Islet of Langerhans (tissue), 1 donor: Measurements from ENCODE around the gene ZNF440.
"Not testable (repeated sequence)": the region's sequence is repeated elsewhere in the genome, so short reads cannot be mapped to it uniquely, and the experiment has no call there.

ENCODE experiments used
- FAIRE-seq: peaks from one replicate; lab custom pipeline; 2011; peaks lifted over from hg19 to GRCh38; lab: Jason Lieb, UNC

The ZNF440 gene

DNA sequence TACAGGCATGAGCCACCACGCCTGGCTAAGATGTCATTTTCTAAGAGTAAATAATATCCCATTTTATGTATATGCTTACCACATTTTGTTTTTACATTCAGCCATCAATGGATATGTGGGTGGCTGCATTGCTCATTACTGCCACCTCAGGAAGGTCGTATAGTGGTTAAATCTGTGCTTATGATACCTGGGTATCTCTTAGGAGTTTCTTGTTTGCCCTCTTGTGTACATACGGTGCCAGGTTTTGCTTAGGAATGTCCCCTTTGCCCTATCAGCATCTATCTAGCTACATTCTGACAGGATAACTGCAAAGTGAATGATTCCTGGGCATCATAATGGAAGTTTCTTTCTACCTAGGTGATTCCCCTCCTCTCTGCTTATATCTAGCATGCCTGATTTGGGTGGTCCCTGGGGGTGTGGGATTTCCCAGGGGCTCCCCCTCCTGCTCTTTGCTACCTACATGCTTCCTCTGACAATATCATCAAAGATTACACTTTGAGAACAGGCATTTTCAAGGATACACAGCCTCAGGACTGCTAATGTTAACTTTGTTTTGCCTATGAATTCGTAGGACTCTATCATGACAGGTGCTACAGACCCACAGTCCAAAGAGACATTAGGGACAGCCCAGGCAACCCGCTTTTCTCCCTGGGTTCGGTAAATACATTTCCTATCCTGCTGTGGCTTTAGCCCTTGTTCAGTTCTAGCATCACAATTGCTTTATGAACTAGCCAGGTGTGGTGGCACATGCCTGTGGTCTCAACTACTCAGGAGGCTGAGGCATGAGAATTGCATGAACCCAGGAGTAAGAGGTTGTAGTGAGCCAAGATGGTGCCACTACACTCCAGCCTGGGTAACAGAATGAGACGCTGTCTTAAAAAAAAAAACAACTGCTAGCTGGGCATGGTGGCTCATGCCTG, 15.1 kb downstream of the ZNF440 start:
- not testable (repeated sequence) for FAIRE-seq

- no peak for FAIRE-seq
These were observed 18.3 kb downstream of the ZNF440 start for GRCh38 chr19:11832253-11832912.

DNA sequence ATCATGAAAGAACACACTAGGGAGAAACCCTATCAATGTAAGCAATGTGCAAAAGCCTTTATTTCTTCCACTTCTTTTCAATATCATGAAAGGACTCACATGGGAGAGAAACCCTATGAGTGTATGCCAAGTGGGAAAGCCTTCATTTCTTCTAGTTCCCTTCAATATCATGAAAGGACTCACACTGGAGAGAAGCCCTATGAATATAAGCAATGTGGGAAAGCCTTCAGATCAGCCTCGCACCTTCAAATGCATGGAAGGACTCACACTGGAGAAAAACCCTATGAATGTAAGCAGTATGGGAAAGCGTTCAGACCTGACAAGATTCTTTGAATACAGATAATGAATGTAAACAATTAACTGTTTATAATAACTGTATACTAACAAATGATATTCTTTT, 19.5 kb downstream of the ZNF440 start:
- no peak for FAIRE-seq

DNA sequence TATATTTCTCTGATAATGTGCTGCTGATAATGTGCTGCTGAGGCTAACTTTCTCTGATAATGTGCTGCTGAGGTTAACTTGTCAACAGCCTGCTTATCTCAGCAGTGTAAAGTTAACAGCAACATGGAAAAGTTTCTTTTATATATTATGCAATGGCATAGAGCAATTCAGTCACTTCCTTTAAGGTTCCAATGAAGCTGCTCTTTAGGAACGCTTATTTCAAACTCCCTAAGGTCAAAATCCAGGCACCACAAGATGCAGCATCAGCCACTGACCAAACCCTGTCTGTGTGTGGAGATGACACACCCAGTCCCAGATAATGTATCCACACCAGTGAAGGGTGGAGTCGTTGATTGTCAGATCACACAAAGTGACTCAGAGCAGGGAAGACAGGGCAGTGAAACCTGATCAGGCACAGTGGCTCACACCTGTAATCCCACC, 21.6 kb downstream of the ZNF440 start:
- FAIRE-seq: not testable (repeated sequence)

DNA sequence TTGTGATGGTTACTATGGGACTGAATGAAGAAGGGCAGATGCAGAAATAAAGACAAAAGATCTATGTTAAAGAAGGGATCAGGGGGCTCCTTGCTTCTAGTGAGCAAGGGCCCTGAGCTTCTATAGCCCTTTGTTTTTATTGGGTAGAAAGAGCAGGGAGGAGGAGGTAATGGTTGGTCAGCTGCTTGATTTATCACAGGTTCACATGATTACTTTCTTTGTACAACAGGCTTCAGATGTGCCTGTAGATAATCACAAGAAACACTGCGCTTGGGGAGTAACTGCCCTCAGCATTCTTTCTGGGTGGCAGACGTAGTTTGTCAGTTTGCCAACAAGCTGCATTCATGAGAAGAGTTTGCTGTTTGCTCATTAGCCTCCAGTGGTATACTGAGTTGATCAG, 29.6 kb downstream of the ZNF440 start:
- no peak for FAIRE-seq

- not testable (repeated sequence) for FAIRE-seq
These were observed 33.5 kb downstream of the ZNF440 start for GRCh38 chr19:11847615-11848014.

- no peak for FAIRE-seq
These were observed 34.1 kb downstream of the ZNF440 start for GRCh38 chr19:11848200-11848593.

DNA sequence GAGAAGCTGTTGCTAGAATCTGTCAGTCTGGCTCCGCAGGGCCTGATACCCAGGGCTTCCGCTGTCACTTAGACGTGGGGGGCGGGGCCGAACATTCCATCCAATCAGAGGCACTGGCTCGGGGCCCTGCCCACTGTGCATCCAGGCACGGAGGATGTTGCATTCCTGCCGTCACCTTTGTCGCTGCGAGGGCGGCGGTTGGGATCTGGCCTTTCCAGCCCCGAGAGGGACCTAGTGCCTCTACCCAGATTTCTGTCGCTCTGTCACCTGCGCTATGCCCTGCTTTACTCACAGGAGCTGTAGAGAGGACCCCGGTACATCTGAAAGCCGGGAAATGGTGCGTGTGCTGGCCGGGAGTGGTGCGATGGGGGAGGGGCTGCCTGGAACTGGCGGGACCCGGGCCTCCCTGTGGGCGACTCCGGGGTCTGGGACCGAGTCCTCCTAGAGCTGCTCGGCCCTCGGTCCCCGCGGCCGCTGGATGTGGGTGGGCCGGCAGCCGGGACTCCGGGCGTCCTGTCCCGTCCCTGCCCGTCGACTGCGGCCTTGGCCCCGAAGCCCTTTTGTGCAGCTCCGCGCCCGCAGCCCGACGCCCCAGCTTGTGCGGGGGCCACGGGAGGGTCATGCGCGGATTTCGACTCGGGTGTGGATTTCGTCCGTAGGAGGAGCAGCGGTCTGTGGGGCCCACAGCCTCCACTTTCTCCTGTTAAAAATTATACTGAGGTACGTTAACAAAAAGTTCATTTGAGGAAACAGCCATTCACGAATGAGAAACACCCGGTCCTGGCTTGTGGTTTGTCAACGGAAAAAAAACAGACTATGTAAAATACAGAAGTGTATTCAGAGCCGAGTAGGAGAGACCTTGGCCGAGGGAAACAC, 34.8 kb downstream of the ZNF440 start, which contains the start of gene ZNF439:
ZNF439 (plus strand) TSS at position 133 of the 876 bp plus-strand sequence; CDS start at position 275, 142 bp downstream.
- no peak for FAIRE-seq

- FAIRE-seq: not testable (repeated sequence)
These were observed 36.2 kb downstream of the ZNF440 start for GRCh38 chr19:11850289-11850688.

GRCh38 chr19:11853358-11853757, 39.3 kb downstream of the ZNF440 start:
- FAIRE-seq: no peak

- FAIRE-seq: no peak
These were observed 42.6 kb downstream of the ZNF440 start for GRCh38 chr19:11856596-11857250.

DNA sequence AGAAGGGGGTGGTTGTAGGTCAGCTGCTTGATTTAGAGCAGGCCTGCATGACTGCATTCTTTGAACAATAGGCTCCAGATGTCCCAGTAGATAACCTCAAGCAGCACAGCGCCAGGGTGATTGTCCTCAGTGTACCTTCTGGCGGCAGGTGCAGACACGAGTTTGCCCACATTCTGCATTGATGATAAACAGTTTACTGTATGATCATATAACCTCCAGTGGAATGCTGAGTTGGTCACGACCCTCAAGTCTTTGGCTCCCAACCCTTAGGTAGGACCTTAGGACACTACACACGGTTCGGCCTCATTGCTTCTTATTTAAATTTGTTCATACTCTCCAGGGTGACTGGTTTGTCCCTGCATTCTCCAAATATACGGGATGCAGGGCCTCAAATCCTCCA, 46.6 kb downstream of the ZNF440 start:
- no peak for FAIRE-seq

GRCh38 chr19:11861301-11861700, 47.2 kb downstream of the ZNF440 start:
- FAIRE-seq: no peak

- not testable (repeated sequence) for FAIRE-seq
These were observed 53.7 kb downstream of the ZNF440 start for GRCh38 chr19:11867766-11868165.

- FAIRE-seq: no peak
These were observed 54.1 kb downstream of the ZNF440 start for GRCh38 chr19:11868188-11868587.

- FAIRE-seq: no peak
These were observed 58.6 kb downstream of the ZNF440 start for GRCh38 chr19:11872624-11873023.

DNA sequence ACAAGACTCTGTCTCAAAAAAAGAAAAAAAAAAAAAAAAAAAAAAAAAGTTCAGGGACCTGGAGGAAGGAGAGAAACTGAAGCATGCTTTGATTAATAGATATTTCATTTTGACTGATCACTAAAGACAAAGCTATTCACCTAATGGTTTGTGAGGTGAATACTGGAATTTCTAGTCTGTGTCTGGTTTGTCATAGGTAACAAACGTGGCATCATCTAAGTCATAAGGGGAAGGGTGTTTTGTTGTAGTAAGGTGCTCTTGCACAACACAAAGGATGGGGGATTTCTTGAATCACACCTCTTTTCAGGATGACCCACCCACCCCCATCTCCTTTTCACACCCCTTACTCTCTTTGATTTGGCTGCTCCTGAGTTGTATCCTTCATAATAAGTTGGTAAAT, 59.7 kb downstream of the ZNF440 start:
- FAIRE-seq: no peak

GRCh38 chr19:11879687-11880266, 65.7 kb downstream of the ZNF440 start:
- not testable (repeated sequence) for FAIRE-seq

DNA sequence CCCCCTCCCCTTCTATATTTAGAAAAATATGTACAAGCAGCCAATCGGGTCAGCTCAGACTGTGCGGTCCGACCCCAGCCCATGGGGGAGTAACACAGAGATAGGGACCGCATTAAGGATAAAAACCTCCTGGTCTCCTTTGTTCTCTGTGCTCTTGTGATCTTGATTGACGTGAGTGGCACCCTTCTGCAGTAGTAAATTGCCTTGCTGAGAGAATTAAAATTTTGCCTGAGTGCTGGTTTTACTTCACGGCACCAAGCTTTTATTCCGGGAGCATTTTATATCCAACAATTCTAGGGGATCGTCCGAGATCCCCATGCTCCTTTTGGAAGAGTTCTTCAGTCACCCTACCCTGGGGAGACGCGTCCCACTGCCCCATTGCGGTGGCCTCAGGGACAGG, 66.5 kb downstream of the ZNF440 start:
- no peak for FAIRE-seq

- FAIRE-seq: peak; percentile 79
These were observed 67.2 kb downstream of the ZNF440 start for GRCh38 chr19:11881151-11881800.

DNA sequence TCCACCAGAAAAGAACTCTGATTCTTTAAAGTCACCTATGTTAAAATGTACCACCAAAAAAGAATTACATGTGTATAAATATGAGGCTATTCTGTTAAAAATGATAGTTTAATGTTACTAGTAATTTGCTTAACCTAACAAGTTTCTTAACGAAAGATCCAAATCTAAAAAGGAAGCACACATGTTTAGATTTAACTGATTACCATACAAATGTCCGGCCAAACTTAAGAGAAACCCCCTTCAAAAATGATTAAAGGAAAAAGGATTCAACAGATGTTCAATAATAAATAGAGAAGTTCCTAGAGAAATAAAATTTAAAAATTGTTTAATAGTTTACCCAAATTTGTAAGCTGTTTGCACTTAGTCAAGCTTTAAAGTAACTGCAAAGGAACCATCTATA, 68.5 kb downstream of the ZNF440 start:
- FAIRE-seq: no peak
